BJ (cell line): Measurements from ENCODE around the gene KCNG2. TPM values are rescaled to one million over a fixed set of nuclear protein-coding genes. Genes with fewer than 3 reads are reported as not detected.

Experiments used
- CTCF ChIA-PET: fragments of 350-600 bp; formaldehyde crosslinking; extraction: SDS; loops from one replicate; lab custom pipeline; 2021; ENCODE audit warnings: antibody characterized with exemption, inconsistent platforms; lab: Yijun Ruan, JAX
- POLR2A ChIA-PET: fragments of 300-600 bp; sonication (Branson Sonifier 250); formaldehyde crosslinking; extraction: SDS; loops from one replicate; lab custom pipeline; 2021; ENCODE audit warnings: antibody characterized with exemption; lab: Charles Lee
- DNase-seq: peaks from one replicate; pipeline ENCODE4 v3.0.0-alpha.2; 2011; ENCODE audit warnings: low read depth
- H3K27me3 ChIP-seq: 2 replicates; pipeline ENCODE4 v1.6.0; 2011; ENCODE audit warnings: low read length; ENCODE audit not compliant: control insufficient read depth, insufficient read depth
- H3K36me3 ChIP-seq: 2 replicates; pipeline ENCODE4 v1.5.1; 2011; ENCODE audit warnings: low read length; ENCODE audit not compliant: control insufficient read depth, insufficient read depth
- H3K4me3 ChIP-seq: 2 replicates; pipeline ENCODE4 v1.5.1; 2011; ENCODE audit warnings: low read depth, mild to moderate bottlenecking, control low read depth, low read length
- polyA plus RNA-seq: library from polyadenylated mRNA; depleted of rRNA; stranded (reverse); fragments of >200 nt; gene quantifications from 2 replicates; pipeline ENCODE4 v1.2.3, GENCODE V29; 2011
- TF ChIP-seq, protein P1 (sequence below): IDR thresholded peaks from 2 replicates; pipeline ENCODE4 v1.5.1; 2011; ENCODE audit warnings: low read depth, mild to moderate bottlenecking, control low read depth, inconsistent platforms, low read length, moderate library complexity; ENCODE audit not compliant: insufficient read depth

KCNG2 gene
- polyA plus RNA-seq, 1 experiment = not detected

DNA sequence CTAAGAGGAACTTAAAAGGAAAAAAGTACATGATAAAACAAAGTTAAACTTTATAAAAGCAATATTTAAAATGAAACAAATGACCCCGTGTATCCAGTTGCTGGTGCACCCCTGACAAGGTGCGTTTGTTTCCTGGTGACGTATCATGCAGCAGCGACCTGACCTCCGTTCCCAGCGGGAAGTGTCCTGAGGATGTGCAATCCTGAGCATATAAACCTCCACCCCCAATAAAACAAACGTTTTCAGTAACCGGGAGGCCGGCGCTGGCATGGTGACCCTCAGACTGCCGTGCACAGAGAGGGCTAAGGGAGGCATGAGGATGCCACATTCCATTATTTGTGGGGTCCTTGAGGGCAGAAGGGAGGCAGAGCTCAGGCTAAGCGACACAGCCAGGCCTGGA, 138.9 kb downstream of the KCNG2 start:
- Histone ChIP-seq H3K4me3 (no peak overlapping the region), H3K27me3 (no peaks in the 10 kb centered on the region), H3K36me3 (peaks cover 14% of the 10 kb centered on the region)
- no peak for DNase-seq
- CTCF ChIA-PET = no interaction called here
- TF ChIP-seq, protein P1, sequence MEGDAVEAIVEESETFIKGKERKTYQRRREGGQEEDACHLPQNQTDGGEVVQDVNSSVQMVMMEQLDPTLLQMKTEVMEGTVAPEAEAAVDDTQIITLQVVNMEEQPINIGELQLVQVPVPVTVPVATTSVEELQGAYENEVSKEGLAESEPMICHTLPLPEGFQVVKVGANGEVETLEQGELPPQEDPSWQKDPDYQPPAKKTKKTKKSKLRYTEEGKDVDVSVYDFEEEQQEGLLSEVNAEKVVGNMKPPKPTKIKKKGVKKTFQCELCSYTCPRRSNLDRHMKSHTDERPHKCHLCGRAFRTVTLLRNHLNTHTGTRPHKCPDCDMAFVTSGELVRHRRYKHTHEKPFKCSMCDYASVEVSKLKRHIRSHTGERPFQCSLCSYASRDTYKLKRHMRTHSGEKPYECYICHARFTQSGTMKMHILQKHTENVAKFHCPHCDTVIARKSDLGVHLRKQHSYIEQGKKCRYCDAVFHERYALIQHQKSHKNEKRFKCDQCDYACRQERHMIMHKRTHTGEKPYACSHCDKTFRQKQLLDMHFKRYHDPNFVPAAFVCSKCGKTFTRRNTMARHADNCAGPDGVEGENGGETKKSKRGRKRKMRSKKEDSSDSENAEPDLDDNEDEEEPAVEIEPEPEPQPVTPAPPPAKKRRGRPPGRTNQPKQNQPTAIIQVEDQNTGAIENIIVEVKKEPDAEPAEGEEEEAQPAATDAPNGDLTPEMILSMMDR = no peak
- POLR2A ChIA-PET = no interaction called here

DNA sequence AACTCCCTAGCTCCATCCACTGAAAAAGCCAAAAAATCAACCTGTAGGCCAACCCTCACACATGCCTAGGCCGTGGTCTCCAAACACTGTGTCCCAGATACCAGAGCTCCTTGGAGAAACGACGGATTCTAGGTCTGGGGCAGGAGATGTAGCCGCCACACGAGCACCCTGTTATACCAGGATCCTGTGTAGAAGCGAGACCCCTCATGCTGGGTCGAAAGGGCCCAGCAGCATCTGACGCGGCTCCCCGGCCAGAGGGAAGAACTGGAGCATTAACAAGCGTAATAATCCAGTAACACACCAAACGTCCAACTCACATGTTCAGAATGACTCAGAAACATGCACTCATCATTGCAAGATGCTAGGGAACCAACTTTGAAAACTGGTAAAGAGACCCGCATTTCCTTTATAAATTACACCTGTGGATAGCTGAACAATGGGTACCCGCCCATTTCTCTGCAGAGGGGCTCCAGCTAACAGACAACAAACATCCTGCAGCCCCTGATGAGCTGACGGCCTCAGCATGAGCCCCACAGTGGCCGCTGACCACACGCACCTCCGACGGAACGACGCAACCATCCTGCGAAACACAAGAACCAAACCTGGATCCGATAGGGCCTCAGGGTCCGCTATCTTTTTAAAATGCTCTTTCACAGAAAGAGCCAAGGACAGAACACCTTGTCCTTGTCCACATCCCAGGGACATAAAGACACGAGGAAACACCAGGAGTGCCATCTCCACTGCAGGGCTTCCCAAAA, 139.5 kb downstream of the KCNG2 start:
- TF ChIP-seq, protein P1 = no peak
- peaks cover 19% of the 10 kb centered on the region for H3K36me3 ChIP-seq
- ChIA-PET POLR2A (no interaction called here), CTCF (no interaction called here)
- no peak overlapping the region for H3K4me3 ChIP-seq
- H3K27me3 ChIP-seq = no peaks in the 10 kb centered on the region
- no peak for DNase-seq

DNA sequence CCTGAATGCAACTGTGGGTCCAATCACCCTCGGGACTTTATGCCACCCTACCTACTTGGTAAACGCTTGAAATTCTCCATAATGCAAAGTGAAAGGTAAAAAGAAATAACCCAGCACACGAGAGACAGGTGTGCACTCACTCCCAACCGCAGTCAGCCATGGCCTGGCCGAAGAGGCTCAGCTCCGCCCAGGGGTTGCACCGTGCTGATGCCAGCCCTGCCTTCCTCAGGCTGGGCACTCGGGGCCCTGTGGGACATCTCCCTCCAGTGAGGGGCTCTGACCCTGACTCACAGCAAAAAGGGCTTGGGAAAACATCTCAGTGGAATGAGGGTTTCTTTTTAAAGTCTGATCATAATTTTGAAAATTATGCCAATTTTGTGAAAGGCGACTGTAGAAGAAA, 140.5 kb downstream of the KCNG2 start:
- DNase-seq = no peak
- CTCF ChIA-PET = no interaction called here
- POLR2A ChIA-PET = no interaction called here
- peaks cover 22% of the 10 kb centered on the region for H3K36me3 ChIP-seq
- H3K4me3 ChIP-seq = no peak overlapping the region
- no peaks in the 10 kb centered on the region for H3K27me3 ChIP-seq
- TF ChIP-seq, protein P1 = no peak

DNA sequence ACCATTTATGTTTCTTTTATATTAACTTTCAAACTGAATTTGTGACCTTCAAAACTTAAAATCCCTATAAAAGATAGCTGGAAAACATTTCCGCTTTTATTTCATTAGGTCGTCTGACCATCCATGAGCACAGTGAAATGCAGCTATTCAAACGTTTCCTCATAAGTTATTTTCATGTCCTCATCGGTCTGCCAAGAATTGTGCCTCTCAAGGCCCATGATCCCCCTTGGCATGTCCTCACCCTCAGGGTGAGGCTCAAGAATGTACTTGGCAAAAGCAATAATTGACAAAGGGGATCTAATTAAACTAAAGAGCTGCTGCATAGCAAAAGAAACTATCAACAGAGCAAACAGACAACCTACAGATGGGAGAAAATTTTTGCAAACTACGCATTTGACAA, 141.4 kb downstream of the KCNG2 start:
- TF ChIP-seq, protein P1 = no peak
- no peak overlapping the region for H3K4me3 ChIP-seq
- DNase-seq = no peak
- POLR2A ChIA-PET = no interaction called here
- H3K36me3 ChIP-seq = peaks cover 20% of the 10 kb centered on the region
- no peaks in the 10 kb centered on the region for H3K27me3 ChIP-seq
- CTCF ChIA-PET = interaction anchor here (0.7 to 1.0 kb wide), 2 partner anchors 11 to 294 kb away, joined by 3 to 4 read pairs; no protein-coding TSS in a partner anchor

DNA sequence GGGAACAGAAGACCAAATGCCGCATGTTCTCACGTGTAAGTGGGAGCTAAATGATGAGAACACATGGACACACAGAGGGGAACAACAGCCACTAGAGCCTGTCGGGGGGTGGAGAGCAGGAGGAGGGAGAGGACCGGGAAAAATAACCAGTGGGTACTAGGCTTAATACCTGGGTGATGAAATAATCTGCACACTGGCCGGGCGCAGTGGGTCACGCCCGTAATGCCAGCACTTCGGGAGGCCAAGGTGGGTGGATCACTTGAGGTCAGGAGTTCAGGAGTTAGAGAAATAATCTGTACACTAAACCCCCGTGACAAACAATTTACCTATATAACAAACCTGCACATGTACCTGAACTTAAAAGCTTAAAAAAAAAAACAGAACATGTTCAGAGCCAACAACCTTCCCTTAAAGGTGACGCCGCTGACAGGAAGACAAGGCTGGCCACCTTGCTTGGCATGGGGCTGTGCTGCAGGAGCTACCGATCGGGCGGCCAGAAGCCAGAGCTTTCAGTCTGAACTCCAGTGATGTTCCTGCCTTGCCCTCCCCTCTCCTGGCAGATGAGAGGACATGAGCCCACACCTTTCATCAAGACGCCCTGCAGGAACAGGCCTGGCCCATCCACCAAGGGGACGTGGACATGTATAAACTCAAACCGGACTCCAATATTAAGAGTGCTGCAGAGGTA, 142.5 kb downstream of the KCNG2 start:
- H3K27me3 ChIP-seq = no peaks in the 10 kb centered on the region
- no peak for DNase-seq
- ChIA-PET CTCF (interaction anchor here (0.7 kb wide), 1 partner anchor 10 kb away, joined by 4 read pairs; no protein-coding TSS in a partner anchor), POLR2A (interaction anchor here (0.6 kb wide), 1 partner anchor 52 kb away, joined by 8 read pairs; no protein-coding TSS in a partner anchor)
- peaks cover 18% of the 10 kb centered on the region for H3K36me3 ChIP-seq
- no peak overlapping the region for H3K4me3 ChIP-seq
- TF ChIP-seq, protein P1 = no peak
